Progenitor cell of endocrine pancreas (in vitro differentiated cells): Measurements from ENCODE around the gene HILPDA. TPM values are rescaled to one million over a fixed set of nuclear protein-coding genes. Genes with fewer than 3 reads are reported as not detected.

ENCODE experiments used
- DNase-seq: peaks from one replicate; pipeline ENCODE4 v3.0.0; 2021; ENCODE audit warnings: low spot score; ENCODE audit not compliant: unreplicated experiment
- H3K27ac Mint-ChIP-seq: 2 replicates; pipeline ENCODE4 v1.8.0; 2021; ENCODE audit warnings: mild to moderate bottlenecking, moderate library complexity, mixed read lengths
- H3K27me3 Mint-ChIP-seq: 2 replicates; pipeline ENCODE4 v1.8.0; 2021; ENCODE audit warnings: mixed read lengths
- H3K36me3 Mint-ChIP-seq: 2 replicates; pipeline ENCODE4 v1.8.0; 2022; ENCODE audit warnings: mixed read lengths; ENCODE audit not compliant: insufficient read depth
- H3K4me1 Mint-ChIP-seq: 2 replicates; pipeline ENCODE4 v1.8.0; 2021; ENCODE audit warnings: low read depth, mixed read lengths
- H3K4me3 Mint-ChIP-seq: 2 replicates; pipeline ENCODE4 v1.8.0; 2021; ENCODE audit warnings: low read depth, mild to moderate bottlenecking, moderate library complexity, mixed read lengths
- H3K9me3 Mint-ChIP-seq: 2 replicates; pipeline ENCODE4 v1.8.0; 2021; ENCODE audit warnings: low read depth, mixed read lengths
- CTCF ChIP-seq: fragments of 200-600 bp; sonication (generic); IDR thresholded peaks from one replicate; pipeline ENCODE4 v1.5.0; 2021; ENCODE audit warnings: antibody characterized with exemption, mild to moderate bottlenecking; ENCODE audit not compliant: unreplicated experiment
- total RNA-seq: library from RNA; stranded (reverse); gene quantifications from 2 replicates; pipeline ENCODE4 v1.2.1, GENCODE V29; 2021

HILPDA gene
- total RNA-seq, 1 donor from 2014 or later: 36.8 TPM

GRCh38 chr7:128431754-128432153 is 23.9 kb upstream of the HILPDA start:
- Mint-ChIP-seq H3K9me3 (no peaks in the 10 kb centered on the region), H3K4me1 (peaks cover 15% of the 10 kb centered on the region), H3K27ac (no peak overlapping the region), H3K4me3 (no peak overlapping the region), H3K27me3 (peaks cover 10% of the 10 kb centered on the region), H3K36me3 (no peaks in the 10 kb centered on the region)
- no peak for DNase-seq
- TF ChIP-seq CTCF: no peak

DNA sequence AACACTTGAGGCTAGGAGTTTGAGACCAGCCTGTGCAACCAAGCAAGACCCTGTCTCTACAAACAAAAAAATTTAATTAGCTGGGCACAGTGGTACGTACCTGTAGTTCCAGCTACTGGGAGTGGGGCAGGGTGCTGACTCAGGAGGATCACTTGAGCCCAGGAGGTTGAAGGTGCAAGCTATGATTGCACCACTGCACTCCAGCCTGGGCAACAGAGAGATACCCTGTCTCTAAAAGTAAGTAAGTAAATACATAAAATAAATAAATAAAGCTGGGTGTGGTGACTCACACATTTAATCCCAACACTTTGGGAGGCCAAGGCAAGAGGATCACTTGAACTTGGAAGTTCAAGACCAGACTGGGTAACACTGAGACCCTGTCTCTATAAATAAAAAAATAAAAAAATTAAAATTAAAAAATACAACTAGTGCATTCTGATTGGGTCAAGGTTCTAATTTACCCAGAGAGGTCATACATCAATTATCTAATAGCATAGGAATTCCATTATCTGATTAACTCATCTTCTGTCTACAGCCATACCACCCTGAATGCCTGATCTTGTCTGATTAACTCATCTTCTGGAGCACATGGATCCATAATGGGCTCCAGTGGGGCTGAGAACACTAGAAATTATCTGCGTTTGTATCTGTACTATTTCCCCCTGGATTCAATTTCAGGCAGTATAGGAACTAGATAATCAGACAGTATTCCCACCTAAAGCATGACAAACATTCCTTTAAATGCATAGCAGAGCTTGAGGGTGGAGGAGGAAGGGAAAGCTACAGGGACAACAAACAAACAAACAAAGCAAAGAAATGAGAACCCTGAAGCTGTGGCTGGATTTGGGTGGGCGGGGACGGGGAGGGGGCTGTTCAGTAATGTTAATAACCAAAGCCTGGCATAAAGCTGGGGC is 21.0 kb upstream of the HILPDA start:
- no peak for DNase-seq
- Mint-ChIP-seq H3K27ac (peak overlapping the region; percentile 27), H3K27me3 (peaks cover 6% of the 10 kb centered on the region), H3K36me3 (no peaks in the 10 kb centered on the region), H3K9me3 (no peaks in the 10 kb centered on the region), H3K4me1 (peaks cover 15% of the 10 kb centered on the region), H3K4me3 (no peak overlapping the region)
- no peak for TF ChIP-seq CTCF

- Mint-ChIP-seq H3K36me3 (no peaks in the 10 kb centered on the region), H3K9me3 (no peaks in the 10 kb centered on the region), H3K27ac (no peak overlapping the region), H3K4me3 (no peak overlapping the region), H3K27me3 (peaks cover 5% of the 10 kb centered on the region), H3K4me1 (peaks cover 15% of the 10 kb centered on the region)
- TF ChIP-seq CTCF: no peak
- no peak for DNase-seq
Observed at GRCh38 chr7:128435327-128435686, 20.4 kb upstream of the HILPDA start.

- Mint-ChIP-seq H3K27me3 (peaks cover 3% of the 10 kb centered on the region), H3K4me1 (peaks cover 11% of the 10 kb centered on the region), H3K4me3 (no peak overlapping the region), H3K27ac (no peak overlapping the region), H3K36me3 (no peaks in the 10 kb centered on the region), H3K9me3 (no peaks in the 10 kb centered on the region)
- no peak for TF ChIP-seq CTCF
- no peak for DNase-seq
Observed at GRCh38 chr7:128437426-128438332, 18.0 kb upstream of the HILPDA start.

GRCh38 chr7:128442356-128442755 is 13.3 kb upstream of the HILPDA start:
- no peak for DNase-seq
- H3K4me1 Mint-ChIP-seq: peaks cover 6% of the 10 kb centered on the region
- peaks cover 5% of the 10 kb centered on the region for H3K27me3 Mint-ChIP-seq
- no peak for TF ChIP-seq CTCF
- H3K4me3 Mint-ChIP-seq: no peak overlapping the region
- no peaks in the 10 kb centered on the region for H3K36me3 Mint-ChIP-seq
- H3K9me3 Mint-ChIP-seq: no peaks in the 10 kb centered on the region
- H3K27ac Mint-ChIP-seq: no peak overlapping the region
